NCI-H2196 (cell line): ENCODE data around the gene CLDN22.

Experiments used
- DNase-seq: peaks from one replicate; lab custom pipeline; 2025; ENCODE audit not compliant: unreplicated experiment; lab: John Stamatoyannopoulos, UW

The CLDN22 gene

DNA sequence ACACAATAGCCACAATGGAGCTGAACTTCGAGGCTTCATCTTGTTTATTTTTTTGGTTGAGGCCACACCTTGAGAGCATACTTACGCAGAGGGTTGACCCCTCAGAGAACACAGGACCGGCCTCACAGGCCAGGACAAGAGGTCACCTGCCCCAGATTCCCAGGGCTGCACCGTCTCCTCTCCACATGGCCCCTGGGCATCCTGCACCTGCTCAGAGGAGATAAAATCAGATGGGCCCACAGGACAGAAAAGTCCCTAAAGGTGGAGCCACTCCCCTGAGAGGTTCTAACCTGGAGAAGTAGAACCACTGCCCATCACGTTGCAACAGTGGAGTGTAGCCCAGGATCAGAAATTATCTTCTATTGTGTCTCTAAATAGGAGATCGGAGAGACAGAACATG lies 3.2 kb upstream of the CLDN22 start:
- DNase-seq = no peak

DNA sequence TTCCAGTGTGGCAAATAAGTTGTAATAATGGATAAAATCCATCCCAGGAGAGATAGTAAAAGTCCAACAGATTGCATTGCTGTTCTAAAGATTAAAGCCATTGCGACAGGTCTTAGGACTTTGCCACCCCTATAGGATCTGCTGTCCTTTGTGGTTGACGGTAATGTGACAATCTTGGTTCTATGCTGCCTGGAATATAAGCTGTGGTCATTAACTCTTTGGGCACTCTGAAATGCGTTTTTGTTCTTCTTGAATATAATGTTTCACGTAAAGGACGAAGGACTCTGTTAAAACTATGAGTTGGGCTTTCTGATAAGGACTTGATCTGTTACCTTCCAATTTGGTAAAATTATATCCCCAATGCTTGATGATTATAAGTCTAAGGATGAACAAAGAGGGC lies 2.2 kb upstream of the CLDN22 start, which contains the start of gene CLDN24:
TSS of gene CLDN24 (minus strand) at position 101 of the 400 bp plus-strand sequence. CDS start at position 101, 0 bp downstream.
- DNase-seq = no peak

DNA sequence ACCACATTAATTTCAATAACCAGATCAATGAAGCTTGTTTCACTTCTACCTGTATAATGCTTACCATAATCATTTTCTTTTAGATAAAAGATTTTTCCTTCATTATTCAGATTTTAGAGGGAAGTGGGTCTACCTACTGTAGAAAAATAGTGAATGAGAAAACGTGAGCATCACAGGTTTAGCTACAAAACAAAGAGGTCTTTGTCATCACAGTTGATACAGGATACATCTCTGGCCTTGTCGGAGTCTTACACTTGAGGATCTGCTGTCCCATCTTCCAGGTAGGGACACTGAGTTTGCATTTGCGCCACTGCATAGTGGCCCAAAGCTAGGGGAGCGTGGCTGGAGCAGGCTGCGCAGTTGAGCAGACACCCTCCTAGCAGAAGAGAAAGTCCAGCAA lies 1.4 kb upstream of the CLDN22 start:
- no peak for DNase-seq

DNA sequence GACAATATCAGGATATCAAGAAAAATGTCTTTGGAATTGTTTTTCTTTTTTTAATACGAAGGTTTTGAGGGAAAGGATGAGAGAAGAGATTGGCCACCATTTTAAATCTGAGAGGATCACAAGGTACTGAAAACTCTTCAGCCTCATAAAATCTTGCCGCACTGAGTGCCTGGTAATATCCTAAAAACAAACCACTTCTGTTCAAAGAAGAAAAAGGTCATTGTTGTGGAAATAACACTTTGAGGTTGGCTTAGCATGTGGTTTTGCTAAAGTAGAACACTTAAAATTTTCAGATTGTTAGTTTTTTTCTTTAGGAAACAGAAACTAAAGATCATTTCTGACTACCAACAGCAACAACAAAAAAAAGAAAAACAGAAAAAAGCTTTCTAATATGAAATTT lies 1.0 kb upstream of the CLDN22 start:
- no peak for DNase-seq

DNA sequence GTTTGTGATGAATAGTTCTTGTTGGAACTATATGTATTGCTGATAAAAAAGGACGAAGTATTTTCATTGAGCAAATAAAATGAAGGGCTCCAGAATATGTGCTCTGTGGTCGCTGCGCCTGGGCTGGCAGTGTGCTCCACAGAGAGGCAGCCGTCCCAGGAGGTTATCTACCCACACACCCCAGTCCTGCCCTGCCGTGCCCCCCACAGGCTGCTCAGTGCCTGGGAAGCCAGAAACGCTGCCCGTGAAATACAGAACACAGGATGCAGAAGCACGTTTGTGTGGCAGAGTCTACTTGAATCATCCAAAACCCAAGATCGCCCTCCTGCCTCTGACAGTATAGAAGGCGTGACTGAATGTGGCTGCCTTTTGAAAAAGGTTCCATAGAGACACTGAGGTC lies 1.4 kb downstream of the CLDN22 start:
- DNase-seq = no peak

DNA sequence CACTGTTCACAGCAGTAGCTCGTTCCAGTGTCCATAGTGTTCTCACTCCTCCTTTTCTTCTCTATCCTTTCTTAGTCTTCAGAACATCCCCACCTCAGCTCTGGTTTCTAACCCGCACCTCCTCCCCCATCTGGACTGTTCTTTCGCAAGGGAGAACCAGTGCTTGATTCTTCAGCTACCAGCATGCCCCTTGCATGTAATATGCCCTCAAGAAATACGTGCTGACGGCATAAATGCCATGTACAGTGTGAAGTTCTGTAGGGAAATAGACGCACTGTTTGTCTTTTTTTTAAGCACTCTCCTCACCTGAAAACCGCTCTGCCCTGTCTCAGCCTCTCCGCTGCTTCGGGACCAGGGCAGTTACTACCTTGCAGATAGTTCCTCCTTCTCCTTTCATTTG lies 5.3 kb downstream of the CLDN22 start:
- DNase-seq = no peak

DNA sequence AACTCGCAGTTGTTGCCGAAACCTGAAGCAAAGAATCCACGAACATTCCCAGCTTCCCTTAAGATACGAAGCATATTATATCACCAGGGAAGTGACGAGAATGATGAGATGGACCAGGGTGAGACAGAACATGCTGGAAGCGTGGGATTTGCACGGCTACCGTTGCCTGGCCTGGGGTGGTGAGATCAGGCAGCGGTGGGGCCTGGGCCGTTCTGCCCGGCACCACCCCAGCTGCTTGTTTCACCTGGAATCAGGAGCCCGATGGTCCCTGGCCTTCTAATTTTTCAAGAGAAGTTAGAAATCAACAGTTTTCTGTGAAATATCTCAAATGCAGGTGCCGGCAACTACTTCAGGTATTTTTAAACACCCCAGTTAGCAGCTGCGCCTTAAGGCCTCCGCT lies 5.7 kb downstream of the CLDN22 start:
- DNase-seq = no peak

DNA sequence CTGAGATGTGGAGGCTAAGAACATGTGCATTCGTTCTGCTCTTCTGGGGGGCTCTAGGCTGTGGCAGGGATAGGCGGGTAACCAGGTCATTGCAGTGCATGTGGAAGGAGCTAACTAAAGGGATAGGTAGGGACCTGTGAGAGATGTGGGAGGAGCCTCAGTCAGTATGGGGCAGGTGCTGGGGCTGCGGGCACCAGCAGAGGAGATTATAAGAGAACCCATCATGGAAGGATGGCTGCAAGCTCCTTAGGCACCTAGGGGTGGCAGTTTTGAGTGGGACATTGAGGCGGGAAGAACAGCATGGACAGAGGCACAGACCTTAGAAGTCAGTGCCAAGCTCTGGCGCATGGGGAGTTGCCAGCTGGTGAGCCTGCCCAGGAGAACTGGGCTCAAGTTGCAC lies 7.2 kb downstream of the CLDN22 start:
- DNase-seq = no peak

DNA sequence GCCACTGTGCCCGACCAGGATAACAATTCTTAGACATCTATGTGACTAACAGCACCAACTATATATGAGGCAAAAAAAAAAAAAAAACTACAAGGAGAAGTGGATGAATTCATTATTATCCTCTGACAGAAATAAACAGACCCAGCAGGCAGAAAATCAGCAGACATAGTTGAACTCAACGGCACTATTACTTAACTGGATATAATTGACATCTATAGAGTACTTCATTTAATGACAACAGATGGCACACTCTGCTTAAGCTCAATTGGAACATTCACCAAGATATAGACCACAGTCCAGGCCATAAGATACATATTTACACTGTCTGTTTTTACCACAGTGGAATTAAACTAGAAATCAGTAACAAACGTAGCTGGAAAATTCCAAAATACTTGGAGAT lies 13.3 kb downstream of the CLDN22 start:
- DNase-seq = no peak

DNA sequence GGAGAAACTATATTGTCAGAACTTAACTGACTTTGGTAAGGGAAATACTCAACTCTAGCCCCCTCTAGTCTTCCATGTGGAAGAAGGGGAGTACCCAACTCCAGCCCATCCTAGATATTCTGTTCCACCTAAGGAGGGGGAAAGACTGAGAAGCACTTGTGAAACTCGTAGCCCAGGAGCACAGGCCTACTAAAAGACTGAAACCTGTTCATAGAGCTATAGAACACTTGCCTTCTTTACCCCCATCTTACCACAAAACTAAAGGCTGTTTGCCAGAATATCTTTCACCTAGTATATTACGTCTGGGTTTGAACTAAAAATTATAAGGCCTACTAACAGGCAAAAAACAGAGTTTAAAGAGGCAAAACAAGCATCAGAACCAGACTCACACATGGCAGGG lies 15.5 kb downstream of the CLDN22 start:
- DNase-seq = no peak

DNA sequence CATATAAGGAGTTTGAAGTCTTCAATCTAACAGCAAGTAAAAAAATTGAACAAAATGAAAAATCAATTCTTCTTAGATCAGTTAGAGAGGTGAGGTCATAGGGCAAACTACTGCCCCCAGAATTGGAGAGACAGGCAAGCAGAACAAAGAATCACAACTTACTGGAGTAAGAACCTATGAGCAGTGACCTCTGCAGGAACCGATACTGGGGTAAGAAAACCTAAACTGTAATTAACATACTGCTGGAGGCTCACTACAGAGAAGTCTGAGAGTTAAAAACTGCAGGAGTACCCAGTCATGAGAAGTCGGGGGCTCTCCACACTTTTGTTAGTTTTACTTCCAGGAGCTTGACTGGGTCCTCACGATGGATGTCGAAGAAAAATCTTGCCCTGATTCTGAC lies 16.0 kb downstream of the CLDN22 start:
- DNase-seq = no peak

DNA sequence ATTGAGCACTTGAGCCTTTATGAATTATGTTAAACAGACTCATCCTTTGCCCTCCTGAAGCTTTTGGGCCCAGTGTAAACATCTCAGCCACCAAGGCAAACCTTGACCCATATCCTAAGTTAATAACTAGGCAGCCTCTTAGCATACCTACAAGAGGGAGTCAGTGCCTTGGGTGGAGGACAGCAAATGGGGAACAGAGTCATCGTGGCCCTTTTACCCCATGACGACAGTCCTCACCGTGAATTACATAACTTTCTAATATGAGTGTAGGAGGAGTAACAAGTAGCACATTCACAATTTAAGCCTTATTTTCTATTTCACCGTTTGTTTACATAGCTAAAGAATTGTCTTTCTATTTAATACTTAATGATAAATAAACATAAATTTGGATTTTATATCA lies 16.8 kb downstream of the CLDN22 start:
- DNase-seq = no peak

DNA sequence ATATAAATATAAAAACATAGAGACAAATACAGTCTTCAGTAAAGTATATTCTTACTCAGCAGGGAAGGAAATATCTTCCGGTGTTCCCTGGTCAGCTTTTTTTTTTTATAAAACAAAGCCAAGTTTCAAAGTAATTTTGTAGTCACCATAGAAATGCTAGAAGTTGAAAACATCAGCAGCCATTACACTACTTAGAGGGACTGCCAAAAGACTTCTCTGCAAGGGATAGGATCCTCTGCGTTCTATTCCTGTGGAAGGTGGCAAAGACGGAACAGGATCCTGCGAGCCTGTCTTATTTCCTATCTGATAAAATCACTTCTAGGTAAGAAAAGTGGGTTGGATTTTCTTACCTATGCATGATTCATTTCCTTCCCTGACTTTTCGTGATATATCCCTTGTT lies 19.4 kb downstream of the CLDN22 start:
- DNase-seq = no peak

DNA sequence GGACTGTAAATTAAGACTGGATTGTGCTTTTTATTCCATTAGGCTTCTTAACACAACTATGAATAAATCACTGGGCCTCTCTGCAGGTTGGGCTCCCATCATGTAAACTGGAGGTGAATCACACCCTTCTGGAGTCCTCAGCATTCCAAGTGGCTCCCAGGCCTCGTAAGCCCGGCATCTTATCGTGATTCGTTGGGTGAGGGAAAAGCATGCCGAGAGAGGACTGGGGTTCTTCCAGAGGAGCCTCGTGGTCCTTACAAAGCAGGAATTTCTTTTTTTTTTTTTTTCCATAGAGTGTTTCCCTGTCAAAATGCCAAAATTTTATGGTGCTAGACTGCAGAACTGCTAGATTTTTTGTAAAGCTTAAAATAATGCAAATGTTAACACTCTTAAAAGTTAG lies 20.0 kb downstream of the CLDN22 start:
- DNase-seq = no peak

DNA sequence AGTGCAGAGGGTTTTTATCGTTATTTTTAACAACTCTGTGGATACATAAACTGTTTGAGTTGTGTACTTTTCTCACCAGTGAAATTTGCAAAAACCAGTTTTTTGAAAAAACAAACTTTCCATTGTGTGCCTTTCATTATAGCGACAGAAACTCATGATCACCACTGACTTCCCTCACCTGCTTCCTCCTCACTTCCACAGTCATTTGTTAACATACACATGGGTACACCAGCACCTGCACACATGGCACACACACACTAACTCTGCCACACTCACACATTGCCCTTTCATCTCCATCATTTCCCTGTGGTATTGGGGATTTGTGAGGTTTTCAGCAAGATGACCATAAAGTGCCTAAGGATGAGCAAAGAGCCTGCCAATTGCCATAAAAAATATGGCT lies 20.6 kb downstream of the CLDN22 start:
- no peak for DNase-seq

DNA sequence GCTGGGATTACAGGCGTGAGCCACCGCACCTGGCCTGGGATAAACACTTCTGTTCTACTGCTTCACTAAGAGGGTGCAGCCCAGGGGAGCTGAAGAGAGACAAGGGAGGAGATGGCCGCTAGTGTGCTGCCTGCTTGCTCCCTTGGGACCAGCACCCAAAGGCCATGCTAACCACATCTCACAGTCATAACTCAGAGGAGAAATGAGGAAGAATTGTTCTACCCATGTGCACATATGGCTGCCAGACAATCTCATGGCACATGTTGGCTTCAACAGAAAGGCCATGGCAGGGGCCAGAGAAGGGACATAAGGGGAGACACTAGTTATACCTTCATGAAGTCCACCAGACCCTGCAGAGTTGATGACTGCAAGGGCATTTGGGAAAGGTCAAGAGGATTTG lies 22.4 kb downstream of the CLDN22 start:
- DNase-seq = no peak

DNA sequence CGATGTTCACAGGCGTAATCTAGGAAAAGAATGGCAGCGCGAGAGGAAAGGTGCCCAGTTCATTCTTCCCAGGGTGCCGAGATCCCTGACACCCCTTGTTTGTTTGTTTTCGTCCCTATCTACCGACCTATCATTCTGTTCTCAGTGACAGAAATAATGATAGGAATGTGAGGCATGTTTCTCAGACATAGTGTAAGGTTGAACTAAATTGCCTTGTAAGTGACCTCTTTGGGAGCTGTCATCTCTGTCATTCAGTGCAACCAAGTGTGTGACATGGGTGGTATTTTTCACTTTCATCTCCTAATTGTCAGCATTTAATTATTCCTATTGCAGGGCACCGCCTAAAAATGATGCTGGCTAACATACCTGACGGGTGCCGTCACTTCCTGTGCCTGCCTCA lies 24.4 kb downstream of the CLDN22 start:
- no peak for DNase-seq

DNA sequence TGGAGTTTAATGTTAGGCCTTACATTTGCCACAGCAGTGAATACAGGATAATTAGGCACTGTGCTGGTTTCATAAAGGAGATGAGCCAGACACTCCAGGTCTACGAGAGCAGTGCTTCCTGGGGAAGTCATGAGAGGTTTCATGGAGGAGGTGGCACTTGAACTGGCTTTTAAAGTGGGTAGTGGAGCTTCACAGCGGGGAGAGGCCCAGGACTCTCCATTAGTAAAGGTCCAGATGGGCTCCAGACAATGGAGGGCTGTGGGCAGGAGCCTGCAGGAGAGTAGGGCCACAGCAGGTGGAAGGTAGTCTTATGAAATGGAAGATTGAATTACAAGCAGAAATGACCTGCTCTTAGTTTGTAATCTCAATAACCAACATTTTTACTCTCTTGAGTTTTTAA lies 29.0 kb downstream of the CLDN22 start:
- DNase-seq = no peak

DNA sequence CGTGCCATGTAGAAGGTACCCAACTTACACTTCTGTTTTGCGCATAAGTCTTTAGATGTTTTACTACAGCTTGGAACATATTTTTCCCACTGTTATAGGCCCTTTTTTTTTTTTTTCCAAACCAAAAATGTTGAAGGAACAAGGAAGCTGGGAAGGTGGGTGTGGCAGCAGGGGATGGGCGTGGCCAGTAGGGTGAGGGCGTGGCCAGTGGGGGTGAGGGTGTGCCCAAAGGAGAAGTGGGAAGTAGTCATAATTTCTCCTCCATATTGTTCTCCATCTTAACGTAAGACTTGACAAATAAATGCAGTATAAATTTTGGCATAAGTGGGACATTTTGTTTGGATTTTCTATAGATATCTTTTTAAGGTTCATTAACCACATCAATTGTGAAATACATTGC lies 30.4 kb downstream of the CLDN22 start:
- DNase-seq = no peak

DNA sequence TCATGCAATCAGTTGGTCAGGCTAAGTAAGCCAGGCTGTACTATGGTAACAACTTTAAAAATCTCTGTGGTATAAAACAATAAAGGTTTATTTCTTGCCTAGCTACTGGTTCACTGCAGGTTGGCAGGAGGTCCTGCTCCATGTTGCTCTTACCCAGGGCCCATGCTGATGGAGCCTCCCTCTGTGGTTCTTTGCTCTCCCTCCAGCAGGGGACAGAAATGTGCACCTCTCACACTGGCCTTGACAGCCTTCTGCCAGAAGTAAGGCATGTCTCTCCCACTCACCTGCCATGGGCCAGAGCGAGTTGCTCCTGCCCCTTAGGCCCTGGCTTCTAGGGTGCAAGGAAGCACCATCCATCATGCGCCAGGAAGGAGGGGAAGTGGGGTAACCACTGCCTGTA lies 31.1 kb downstream of the CLDN22 start:
- DNase-seq = no peak

DNA sequence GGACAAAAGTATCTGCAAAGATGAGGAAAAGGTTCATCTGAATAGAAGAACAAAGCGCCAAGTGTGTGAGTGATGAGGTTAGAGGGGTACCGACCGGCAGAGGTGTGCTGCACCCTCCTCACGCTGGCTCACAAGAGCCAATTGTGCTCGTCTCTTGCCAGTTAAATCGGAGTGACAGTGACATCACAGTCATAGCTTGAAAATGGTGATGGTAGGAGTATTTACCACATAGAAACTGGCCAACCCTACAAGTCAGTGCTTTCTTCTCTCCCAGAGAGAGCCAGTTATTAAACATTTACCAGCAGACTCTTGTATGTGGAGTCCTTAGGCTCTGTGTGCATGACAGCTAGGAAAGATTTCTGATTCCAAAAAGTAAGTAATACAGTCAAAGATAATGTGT lies 32.4 kb downstream of the CLDN22 start:
- no peak for DNase-seq

DNA sequence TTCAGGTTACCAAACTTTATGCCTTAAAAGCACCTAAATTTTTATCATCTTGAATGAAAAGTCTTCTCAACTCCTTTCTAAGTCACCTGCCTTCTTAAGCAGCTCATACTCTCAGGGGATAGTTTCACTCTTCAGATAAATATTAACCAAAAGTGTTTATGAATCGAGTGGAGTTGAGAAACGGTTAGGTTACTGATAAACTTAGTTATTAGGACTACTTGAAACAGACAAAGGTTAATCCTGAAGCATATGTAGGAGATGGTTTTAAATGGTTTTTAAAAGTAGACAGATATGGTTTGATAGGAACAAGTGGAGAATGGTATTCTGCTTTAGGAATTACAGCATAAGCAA lies 32.8 kb downstream of the CLDN22 start:
- DNase-seq = no peak

DNA sequence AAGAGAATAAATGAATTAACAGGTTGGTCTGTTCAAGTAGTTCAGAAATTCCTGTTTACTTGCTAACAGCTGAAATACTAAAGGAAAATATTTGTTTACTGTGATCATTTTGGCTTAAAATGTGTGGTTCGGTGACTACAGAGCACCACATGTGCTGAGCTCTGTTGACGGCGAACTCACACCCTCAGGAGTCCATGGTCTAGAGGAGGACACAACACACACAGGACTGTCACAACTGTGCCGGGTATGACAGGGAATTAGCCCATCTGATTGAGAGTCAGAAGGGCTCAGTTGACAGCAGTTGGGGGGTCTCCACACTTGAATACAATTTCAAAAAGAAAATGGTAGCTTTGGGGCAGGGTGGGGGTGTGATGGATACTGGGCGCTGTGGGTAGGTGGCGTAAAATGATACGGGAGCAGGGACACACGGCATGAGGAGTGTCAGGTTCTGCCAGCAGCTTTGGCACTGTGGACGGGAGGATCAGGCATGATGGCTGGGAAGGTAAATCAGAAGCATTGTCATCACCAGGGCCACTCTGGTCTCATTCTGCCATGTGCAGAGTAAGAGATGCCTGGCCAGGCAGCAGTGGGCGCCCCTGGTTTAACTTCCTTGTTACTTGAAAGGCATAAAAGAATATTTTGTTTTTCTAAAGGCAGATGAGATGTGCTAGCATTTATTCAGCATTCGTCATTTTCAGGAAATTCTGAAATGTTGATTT lies 33.3 kb downstream of the CLDN22 start:
- no peak for DNase-seq

DNA sequence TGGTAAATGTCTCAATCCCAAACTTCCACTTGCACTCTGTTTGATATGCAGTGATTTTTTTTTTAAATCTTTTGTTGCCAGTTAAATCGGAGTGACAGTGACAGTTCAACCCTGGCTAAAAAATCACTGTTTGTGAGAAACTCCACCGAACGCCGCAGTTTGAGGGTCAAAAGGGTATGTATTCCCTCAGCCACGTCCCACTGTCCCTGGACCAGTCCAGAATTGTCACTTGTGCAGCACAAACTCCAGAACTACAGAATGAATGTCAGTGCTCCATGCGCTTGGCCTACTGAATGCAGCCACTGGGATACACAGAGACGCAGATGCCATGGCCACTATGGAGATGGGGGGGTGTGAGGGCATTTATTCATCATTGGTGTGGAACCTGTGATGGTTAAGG lies 34.2 kb downstream of the CLDN22 start:
- no peak for DNase-seq
